GF-D8 (cell line): ENCODE data around the gene MAEA.

Source experiments
- DNase-seq: peaks from one replicate; lab custom pipeline; 2025; lab: John Stamatoyannopoulos, UW

The MAEA gene

DNA sequence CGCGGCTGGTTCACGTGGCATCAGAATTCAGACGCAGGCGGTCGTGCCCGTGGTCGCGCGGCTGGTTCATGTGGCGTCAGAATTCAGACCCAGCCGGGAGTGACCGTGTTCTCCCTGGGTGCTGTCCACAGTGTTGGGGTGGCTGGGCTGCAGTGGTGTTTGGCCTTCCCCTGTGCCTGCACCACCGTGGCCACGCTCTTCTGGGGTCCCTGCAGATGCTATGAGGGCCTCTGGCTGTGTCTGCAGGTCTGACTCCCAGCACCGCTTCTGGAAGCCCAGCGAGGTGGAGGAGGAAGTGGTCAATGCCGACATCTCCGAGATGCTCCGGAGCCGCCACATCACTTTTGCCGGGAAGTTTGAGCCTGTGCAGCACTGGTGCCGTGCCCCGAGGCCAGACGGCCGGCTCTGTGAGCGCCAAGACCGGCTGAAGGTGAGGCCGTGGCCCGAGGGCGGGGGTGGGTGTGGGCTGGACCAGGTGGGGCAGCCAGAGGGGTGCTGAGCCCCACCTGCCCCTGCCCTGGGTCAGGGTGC, 90.2 kb downstream of the MAEA start:
- DNase-seq, result no peak

DNA sequence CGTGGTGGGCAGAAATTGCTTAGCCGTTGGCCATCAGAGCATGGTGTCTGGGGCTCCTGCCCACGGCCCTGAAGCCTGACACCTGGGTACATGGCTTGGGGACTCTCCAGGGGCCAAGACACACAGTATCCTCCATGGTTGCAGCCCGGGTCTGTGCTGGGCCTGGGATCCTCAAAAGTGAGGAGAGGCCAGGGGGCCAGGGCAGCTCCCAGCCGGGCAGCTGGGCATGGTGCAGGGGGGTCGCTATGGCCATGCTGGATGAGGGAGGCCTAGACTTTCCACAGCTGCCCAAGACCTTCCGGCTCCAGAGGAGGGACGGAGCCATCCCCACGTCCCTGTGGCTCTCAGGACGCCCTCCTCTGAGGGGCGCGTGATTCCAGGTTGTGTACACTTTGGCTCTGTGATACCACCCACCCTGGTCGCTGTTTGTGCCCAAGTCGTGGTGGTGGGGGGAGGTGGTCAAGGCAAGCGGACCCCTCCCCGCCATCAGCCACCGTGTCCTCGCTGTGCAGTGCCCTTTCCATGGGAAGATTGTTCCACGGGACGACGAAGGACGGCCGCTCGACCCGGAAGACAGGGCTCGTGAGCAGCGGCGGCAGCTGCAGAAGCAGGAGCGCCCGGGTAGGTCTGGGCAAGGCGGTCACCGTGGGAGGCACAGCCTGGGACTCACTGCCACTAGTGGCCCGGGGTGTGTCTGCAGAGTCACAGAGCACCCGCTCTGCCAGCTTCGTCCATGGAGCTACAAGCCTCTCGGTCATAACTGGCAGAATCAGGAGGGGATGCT, 90.9 kb downstream of the MAEA start:
- no peak for DNase-seq

DNA sequence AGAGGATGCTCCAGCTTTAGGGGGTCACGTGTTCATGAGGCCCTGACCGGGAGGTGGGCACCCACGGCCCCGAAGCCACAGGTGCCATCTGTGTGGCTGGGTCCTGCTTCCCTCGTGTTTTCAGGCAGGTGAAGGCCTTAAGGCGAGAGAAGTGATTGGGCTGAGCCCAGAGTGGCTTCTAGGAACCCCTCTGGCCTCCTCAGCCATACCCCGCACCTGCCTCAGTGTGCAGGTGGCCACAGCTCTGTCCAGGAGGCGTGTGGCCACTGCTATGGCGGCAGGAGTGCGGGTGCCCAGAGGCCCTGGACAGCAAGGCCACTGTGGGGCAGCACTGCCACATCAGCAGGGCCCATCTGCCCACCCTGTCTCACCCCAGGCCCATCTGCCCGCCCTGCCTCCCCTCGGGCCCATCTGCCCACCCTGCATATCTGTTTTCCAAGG, 91.5 kb downstream of the MAEA start:
- no peak for DNase-seq

DNA sequence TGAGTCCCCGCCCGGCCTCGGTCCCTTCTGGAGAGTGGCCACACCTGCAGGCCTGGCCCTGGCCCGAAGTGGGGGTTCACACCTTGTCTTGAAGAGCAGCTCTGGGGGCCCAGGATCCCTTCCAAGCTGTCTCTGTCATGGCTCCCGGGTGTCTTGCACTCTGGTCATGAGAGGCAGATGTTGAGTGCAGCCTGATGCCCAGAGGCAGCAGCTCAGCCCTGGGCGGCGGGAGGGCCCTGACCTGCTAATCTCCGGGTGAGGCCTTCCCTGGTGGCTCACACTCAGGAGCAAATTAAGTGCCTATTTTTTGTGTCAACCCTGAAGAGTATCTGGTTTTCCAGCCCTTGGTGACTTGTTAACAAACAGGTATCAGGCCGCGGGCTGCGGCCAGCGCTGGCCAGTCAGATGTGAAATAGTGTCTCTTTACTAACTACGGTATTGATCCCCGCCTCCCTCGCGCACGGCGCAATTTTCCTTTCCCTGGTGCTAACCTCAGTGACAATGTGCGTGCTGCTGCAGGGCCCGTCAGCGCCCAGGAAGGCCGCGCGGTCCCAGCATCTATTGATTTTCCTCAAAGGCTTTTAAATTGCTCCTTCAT, 92.4 kb downstream of the MAEA start:
- no peak for DNase-seq

DNA sequence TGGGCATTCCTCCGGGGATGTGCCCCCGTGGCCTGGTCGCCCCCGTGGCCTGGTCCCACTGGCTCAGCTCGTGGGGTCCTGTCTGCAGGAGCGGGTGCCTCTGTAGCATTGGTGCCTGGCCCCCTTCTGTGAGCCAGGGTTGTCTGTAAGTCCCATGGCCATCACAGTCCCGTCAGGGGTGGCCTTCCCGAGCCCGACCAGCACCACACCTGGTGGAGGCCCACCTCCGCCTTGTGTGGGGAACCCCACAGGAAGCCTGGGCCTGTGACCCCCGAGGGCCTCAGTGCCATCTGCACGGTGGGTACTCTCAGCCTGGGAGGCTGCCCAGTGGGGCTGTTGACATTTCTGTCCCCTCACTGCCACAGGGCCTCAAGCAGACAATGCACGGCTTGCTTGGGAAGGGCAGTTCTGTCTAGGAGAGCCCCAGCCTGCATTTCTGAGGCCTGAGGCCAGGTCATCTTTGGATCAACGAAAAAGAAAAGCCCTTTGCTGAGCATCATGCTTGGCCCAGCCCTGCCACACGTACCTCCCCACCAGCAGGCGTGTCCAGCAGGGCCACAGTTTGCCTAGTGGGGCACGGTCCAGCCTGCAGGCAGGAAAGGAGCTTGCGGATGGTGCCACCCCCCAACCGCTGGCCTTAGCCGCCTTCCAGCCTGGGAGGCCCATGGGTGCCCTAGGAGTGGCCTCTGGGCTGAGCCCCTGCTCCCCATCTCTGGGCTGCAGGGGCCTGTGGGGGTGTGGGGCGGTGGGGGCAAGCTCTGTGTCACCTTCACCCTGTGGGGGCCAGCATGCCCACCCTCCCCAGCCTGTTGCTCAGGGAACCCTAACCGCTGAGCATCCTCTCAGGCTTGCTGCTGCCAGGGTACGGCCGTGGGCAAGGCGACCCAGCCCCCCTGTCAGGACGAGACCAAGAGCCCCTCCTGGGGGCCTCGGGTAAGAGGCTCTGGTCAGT, 93.4 kb downstream of the MAEA start:
- no peak for DNase-seq

DNA sequence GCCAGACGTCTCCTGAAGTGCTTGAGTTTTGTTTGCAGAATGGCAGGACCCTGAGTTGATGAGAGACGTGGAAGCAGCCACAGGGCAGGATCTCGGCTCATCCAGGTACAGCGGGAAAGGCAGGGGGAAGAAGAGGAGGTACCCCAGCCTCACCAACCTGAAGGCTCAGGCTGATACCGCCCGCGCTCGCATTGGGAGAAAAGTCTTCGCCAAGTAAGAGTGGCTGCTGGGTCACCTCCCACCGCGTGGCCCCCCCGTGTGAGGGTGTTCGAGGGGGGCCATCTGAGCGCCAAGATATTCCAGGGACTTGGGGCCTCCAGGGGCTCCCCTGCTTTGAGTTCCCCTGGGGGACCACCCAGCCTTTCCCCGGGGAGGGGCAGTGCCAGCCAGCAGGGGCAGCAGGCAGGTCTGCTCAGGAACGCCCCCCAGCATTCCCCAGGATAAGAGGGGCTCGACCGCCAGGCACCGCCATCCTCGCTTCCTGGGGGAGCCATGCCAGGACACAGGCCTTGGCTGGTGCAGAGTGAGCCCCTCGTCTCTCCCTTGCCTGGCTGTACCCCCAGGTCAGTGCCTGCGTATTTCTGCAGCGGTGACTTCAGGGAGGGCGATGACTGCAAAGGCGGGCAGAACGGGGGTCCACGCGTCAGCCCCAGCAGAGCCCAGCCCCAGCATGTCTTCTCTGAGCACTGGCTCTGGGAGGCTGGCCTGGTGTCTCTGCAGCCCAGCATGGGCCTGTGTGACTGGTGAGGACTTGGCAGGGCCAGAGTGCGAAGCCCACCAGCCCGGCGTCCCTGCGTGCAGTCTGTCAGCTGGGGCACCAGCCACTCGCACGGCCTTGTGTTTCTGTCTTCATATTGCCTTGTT, 94.3 kb downstream of the MAEA start:
- DNase-seq, result no peak

DNA sequence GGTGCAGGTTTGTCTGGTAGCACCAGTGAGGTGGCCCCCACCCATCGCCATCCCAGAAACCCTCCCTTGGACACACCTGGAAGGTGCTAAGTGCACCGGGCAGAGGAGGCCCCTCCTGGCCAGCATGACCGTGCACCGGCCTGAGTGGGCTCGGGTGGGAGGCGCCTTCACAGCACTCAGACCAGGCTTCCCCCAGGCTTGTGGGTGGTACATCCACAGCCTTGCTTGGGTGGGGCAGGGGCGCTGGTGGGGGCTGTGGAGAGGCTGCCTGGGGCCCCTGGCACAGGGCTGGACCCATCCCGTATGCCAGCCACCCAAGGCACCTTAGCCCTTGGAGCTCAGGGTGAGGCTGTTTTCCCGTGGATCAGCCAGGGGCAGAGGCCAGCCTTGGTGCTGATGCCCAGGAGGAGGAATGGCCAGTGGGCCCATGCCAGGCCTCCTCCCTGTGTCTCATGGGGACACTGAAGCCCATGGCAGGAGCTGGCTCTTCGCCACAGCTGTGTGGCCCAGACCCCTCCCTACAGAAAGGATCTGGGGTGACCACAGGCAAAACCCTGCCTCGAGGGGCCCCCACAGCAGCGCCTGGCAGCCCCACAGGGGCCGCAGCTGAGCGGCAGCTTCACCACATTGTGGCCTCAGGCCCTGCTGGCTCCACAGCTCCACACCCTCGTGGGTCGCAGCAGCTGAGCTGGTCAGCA, 95.1 kb downstream of the MAEA start:
- DNase-seq, result no peak

DNA sequence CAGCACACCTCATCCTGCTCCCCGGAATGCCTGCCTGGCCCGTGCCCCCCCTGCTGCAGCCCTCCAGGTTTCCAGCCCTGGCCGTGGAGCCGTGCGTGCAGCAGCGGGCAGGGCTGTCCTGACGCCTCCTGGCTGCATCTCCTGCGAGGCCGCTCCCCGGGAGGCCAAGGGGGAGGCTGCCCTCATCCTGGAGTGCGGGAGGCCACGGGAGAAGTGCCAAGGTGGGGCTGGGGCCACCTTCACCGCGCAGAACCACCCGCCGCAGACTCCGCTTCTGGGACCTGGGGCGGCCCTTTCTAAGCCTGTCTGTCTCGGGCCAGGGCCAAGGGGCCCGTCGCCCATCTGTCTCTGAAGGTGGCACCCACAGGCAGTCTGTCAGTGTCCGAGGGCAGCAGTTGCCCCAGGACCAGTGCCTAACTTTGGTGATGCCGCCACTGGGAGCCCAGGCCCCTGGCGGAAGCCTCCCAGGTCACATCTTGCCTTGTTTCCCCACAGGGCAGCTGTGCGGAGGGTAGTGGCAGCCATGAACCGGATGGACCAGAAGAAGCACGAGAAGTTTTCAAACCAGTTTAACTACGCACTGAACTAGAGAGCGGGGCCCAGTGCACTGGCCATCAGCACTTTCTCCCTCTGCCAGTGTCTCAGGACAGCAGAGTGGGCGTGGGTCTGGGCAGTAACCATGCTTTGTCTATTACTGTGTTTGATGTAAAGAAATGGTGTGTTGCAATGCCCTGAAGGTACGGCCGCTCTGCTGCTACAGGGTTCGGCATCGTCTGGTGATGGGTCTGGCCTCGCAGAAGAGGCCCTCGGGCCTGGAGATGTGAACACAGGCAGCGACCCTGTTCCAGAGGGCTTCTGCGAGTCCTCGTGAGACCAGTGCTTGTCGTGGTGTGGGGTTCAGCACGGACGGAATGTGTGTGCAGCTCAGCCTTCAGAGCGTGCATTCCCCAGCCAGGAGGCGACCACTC, 96.0 kb downstream of the MAEA start:
- DNase-seq, result no peak
